Activated naive CD4-positive, alpha-beta T cell treated with anti-CD3 and anti-CD28 coated beads, Interleukin-2, amount 50 U/mL, for 16 hours (primary cell): ENCODE results near the gene PRRT4.

Source experiments
- DNase-seq: peaks from one replicate; pipeline ENCODE4 v3.0.0-alpha.2; 2020

The PRRT4 gene

GRCh38 chr7:128343554-128344430, 17.7 kb downstream of the PRRT4 start, which contains the start of gene RBM28:
TSS of gene RBM28 (minus strand) at chr7:128343908. CDS start at chr7:128343793, 115 bp downstream.
- DNase-seq, result peak; percentile 83

GRCh38 chr7:128341733-128342132, 19.8 kb downstream of the PRRT4 start:
- no peak for DNase-seq

- DNase-seq, result no peak
Measured at GRCh38 chr7:128335730-128336129, 25.8 kb downstream of the PRRT4 start.

GRCh38 chr7:128324368-128324680, 37.2 kb downstream of the PRRT4 start:
- DNase-seq, result no peak

- no peak for DNase-seq
Measured at GRCh38 chr7:128323459-128324367, 37.8 kb downstream of the PRRT4 start.

GRCh38 chr7:128323040-128323439, 38.5 kb downstream of the PRRT4 start:
- no peak for DNase-seq

GRCh38 chr7:128322040-128322643, 39.3 kb downstream of the PRRT4 start:
- DNase-seq, result no peak

- DNase-seq, result no peak
Measured at GRCh38 chr7:128321044-128321422, 40.5 kb downstream of the PRRT4 start.

GRCh38 chr7:128318691-128319090, 42.8 kb downstream of the PRRT4 start:
- DNase-seq, result no peak

GRCh38 chr7:128311013-128311412, 50.5 kb downstream of the PRRT4 start:
- DNase-seq, result no peak

- no peak for DNase-seq
Measured at GRCh38 chr7:128310499-128310898, 51.0 kb downstream of the PRRT4 start.

- no peak for DNase-seq
Measured at GRCh38 chr7:128309976-128310375, 51.5 kb downstream of the PRRT4 start.

- DNase-seq, result no peak
Measured at GRCh38 chr7:128309124-128309523, 52.4 kb downstream of the PRRT4 start.

GRCh38 chr7:128307061-128307460, 54.4 kb downstream of the PRRT4 start:
- no peak for DNase-seq

GRCh38 chr7:128304212-128304611, 57.3 kb downstream of the PRRT4 start:
- DNase-seq, result no peak

- no peak for DNase-seq
Measured at GRCh38 chr7:128303643-128304042, 57.8 kb downstream of the PRRT4 start.

- DNase-seq, result no peak
Measured at GRCh38 chr7:128303133-128303532, 58.4 kb downstream of the PRRT4 start.

GRCh38 chr7:128302139-128302538, 59.4 kb downstream of the PRRT4 start:
- DNase-seq, result no peak
